Stimulated activated naive B cell treated with anti-CD40 and anti-IgM and Interleukin-4, amounts not matched to agents 10 μg/mL and 1 μg/mL and 100 μg/mL, for 72 hours (primary cell): ENCODE results near the gene TASOR.
"Not testable (repeated sequence)": the region's sequence is repeated elsewhere in the genome, so short reads cannot be mapped to it uniquely, and the experiment has no call there.

Experiments used
- ATAC-seq, 2 donors: fragments of 150-1000 bp; cut with Tn5 transposase; replicated peaks; 2 replicates each; pipeline ENCODE4 v1.10.0; 2021; ENCODE audit warnings: moderate library complexity in 1 of 2
- DNase-seq: peaks from one replicate; pipeline ENCODE4 v3.0.0; 2021
- H3K27ac Mint-ChIP-seq: one replicate; pipeline ENCODE4 v1.8.0; 2022; ENCODE audit warnings: mild to moderate bottlenecking, mixed read lengths
- H3K27me3 Mint-ChIP-seq, 2 donors: one replicate each; pipeline ENCODE4 v1.8.0; 2022; ENCODE audit warnings: mixed read lengths in 2 of 2
- H3K36me3 Mint-ChIP-seq, 2 donors: one replicate each; pipeline ENCODE4 v1.8.0; 2022; ENCODE audit warnings: mixed read lengths in 2 of 2, mild to moderate bottlenecking in 1 of 2
- H3K4me1 Mint-ChIP-seq, 2 donors: one replicate each; pipeline ENCODE4 v1.8.0; 2022; ENCODE audit warnings: mixed read lengths in 2 of 2, mild to moderate bottlenecking in 1 of 2
- H3K4me3 Mint-ChIP-seq, 2 donors: one replicate each; pipeline ENCODE4 v1.8.0; 2022; ENCODE audit warnings: mild to moderate bottlenecking in 2 of 2, mixed read lengths in 2 of 2, moderate library complexity in 1 of 2
- H3K9me3 Mint-ChIP-seq, 2 donors: one replicate each; pipeline ENCODE4 v1.8.0; 2022; ENCODE audit warnings: mixed read lengths in 2 of 2, mild to moderate bottlenecking in 1 of 2

The TASOR gene

DNA sequence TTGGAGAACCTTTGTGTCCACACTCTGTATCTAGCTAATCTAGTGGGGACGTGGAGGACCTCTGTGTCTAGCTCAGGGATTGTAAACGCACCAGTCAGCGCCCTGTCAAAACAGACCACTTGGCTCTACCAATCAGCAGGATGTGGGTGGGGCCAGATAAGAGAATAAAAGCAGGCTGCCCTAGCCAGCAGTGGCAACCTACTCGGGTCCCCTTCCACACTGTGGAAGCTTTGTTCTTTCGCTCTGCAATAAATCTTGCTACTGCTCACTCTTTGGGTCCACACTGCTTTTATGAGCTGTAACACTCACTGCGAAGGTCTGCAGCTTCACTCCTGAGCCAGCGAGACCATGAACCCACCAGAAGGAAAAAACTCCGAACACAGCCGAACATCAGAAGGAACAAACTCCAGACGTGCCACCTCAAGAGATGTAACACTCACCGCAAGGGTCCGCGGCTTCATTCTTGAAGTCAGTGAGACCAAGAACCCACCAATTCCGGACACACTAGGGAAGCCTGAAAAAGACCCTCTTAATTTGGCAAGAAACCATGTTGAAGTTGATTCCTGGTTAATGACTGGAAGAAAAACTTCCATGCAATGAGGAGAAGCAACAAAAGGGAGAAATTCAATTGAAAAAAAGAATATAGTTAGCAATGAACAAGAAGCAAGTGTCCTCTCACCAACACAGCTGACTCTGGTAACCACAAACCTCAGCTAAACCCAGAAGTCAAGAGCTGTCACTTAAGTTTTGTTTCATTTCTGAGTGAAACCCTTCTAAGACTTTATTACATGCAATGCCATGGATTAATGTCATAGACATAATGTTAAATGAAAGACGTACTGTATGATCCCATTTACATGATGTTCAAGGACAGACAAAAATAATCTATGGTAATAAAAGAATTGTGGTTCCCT lies 9.7 kb upstream of the TASOR start:
- peaks cover 21 to 56% of the 10 kb centered on the region in 2 donors for H3K4me1 Mint-ChIP-seq
- H3K9me3 Mint-ChIP-seq, H3K27me3 Mint-ChIP-seq, DNase-seq, H3K36me3 Mint-ChIP-seq, H3K27ac Mint-ChIP-seq: not testable (repeated sequence)
- ATAC-seq = peak; percentile 57 to 64
- H3K4me3 Mint-ChIP-seq = peak overlapping the region; percentile 17 to 19

DNA sequence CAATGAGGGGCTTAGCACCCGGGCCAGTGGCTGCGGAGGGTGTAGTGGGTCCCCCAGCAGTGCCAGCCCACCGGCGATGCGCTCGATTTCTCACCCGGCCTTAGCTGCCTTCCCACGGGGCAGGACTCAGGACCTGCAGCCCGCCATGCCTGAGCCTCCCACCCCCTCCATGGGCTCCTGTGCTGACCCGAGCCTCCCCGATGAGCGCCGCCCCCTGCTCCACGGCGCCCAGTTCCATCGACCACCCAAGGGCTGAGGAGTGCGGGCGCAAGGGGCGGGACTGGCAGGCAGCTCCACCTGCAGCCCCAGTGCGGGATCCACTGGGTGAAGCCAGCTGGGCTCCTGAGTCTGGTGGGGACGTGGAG lies 8.9 kb upstream of the TASOR start:
- not testable (repeated sequence) for H3K27ac Mint-ChIP-seq, H3K9me3 Mint-ChIP-seq, H3K4me3 Mint-ChIP-seq, DNase-seq, H3K27me3 Mint-ChIP-seq, H3K36me3 Mint-ChIP-seq, ATAC-seq
- H3K4me1 Mint-ChIP-seq = peaks cover 21 to 61% of the 10 kb centered on the region in 2 donors

DNA sequence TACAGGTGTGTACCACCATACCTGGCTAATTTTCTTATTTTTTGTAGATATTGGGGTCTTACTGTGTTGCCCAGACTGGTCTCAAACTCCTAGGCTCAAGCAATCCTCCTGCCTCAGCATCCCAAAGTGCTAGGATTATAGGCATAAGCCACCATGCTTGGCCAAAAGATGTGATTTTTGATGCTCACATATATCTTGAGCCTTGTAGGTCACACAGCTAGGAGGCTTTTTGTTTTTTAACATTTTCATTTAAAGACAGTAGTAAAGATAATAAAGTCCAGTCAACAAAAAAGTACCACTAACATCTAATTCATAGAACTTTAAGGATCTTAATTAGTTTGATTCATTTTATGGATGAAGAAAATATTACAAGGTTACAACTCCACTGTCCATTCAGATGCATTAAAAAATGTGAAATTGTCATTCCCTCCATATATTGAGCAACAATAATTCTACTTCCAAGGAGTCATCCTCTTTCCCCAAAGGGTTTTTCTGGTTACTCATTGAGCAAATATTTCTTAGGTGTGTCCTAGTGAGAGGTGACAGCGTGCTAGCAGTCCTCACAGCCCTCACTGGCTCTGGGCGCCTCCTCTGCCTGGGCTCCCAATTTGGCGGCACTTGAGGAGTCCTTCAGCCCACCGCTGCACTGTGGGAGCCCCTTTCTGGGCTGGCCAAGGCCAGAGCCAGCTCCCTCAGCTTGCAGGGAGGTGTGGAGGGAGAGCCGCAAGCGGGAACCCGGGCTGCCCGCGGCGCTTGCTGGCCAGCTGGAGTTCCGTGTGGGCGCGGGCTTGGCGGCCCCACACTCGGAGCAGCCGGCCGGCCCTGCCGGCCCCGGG lies 8.3 kb upstream of the TASOR start:
- H3K27me3 Mint-ChIP-seq = no peaks in the 10 kb centered on the region
- H3K4me3 Mint-ChIP-seq = no peak overlapping the region
- H3K4me1 Mint-ChIP-seq = peaks cover 21 to 56% of the 10 kb centered on the region in 2 donors
- H3K27ac Mint-ChIP-seq = no peak overlapping the region
- H3K36me3 Mint-ChIP-seq = no peaks in the 10 kb centered on the region
- no peak for DNase-seq
- no peak for ATAC-seq
- H3K9me3 Mint-ChIP-seq = no peaks in the 10 kb centered on the region

DNA sequence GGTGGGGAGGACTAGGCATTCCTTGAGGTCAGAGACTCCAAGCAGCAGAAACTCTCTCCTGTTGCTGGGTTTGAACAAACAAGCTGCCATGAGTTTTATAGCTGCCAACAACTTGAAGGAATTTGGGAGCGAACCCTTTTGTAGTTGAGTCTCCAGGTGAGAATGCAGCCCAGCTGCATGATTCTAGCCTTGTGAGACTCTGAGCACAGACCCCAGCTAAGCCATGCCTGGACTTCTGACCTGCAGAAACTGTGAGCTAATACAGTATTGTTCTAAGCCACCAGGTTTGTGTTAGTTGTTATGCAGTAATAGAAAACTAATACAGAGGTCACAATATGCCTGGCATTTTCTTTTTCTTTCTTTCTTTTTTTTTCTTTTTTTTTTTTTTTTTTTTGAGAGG lies 6.2 kb upstream of the TASOR start:
- H3K36me3 Mint-ChIP-seq = peaks cover under 1 to 2% of the 10 kb centered on the region in 2 donors
- no peak for ATAC-seq

DNA sequence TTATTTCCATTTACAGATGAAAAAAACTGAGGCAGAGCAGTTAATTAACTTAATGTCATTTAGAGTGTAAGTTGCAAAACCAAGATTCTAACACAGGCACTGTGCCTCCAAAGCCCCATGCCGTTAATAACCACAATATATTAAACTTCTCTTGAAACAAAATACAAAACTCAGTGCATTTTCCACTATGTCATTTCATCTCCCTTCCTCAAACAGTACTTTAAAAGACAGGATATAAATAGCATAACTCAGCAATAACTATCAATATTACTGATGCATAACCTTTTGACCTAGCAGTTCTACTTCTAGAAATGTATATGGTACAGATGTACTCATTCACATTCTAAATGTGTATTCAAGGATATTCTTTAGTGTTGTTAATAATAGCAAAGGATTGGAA lies 5.1 kb upstream of the TASOR start:
- Mint-ChIP-seq H3K9me3 (no peaks in the 10 kb centered on the region), H3K27me3 (no peaks in the 10 kb centered on the region), H3K27ac (peak overlapping the region; percentile 71), H3K4me1 (peaks cover 8 to 33% of the 10 kb centered on the region in 2 donors), H3K4me3 (peak overlapping the region; percentile 56 to 69), H3K36me3 (peaks cover 4 to 7% of the 10 kb centered on the region in 2 donors)
- DNase-seq = no peak
- peak; percentile 88 to 90 for ATAC-seq

More for the DNA sequence above, 6.2 kb upstream of the TASOR start:
- Mint-ChIP-seq H3K27ac (no peak overlapping the region), H3K4me3 (no peak overlapping the region), H3K27me3 (no peaks in the 10 kb centered on the region), H3K9me3 (no peaks in the 10 kb centered on the region), H3K4me1 (peaks cover 15 to 39% of the 10 kb centered on the region in 2 donors)
- DNase-seq = no peak

DNA sequence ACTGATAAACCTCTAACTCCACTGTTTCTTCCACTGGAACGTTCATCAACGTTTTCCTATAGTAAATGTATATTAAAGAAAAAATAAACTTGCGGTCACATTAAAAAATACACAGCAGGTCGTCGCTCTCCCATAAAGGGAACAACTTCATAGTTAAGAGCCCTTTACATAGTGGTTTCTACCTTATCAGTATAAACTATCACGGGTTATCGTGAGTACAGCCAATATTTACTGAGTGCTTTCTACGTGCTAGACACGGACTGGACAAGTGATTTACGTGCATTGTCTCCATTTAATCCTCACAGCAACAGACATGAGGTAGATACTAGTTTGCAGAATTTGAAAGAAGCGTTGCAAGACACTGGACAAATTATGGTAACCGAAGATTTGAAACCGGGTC lies 964 bp upstream of the TASOR start:
- DNase-seq (no peak), ATAC-seq (no peak)
- no peaks in the 10 kb centered on the region for H3K27me3 Mint-ChIP-seq
- peaks cover 1 to 3% of the 10 kb centered on the region in 2 donors for H3K9me3 Mint-ChIP-seq
- no peak overlapping the region for H3K27ac Mint-ChIP-seq
- no peak overlapping the region for H3K4me3 Mint-ChIP-seq
- H3K4me1 Mint-ChIP-seq = peaks cover 5 to 35% of the 10 kb centered on the region in 2 donors
- peaks cover 20 to 29% of the 10 kb centered on the region in 2 donors for H3K36me3 Mint-ChIP-seq

DNA sequence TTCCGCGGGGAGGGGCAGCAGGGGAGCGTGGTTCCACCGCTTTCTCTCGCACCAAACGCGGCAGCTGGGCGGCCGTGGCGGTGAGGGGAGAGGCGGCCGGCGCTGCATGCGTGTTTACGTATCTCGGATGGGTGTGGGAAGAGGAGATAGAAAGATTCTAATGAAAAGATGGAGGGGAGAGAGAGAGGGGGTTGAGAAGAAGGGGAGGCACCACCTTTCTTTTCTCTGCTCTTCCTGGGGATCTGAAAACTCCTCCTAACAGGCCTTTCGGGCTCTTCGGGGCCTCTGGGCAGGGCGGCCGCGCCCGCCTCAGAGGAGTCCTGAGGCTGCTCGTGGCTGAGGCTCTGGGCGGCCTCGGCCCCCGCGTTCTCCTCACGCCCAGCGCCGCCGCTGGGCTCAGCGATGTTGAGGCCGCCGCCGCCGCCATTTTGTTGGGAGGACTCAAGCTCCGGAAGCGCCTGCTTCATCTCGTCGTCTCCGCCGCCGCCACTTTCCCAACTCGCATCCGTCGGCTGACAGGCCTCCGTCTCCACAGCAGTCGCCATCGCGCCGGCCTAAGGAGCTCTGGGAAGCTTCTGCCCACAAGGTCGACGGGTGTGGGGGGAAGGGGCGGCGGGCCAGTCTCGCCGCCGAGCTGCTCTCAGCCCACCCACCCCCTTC lies 473 bp downstream of the TASOR start:
- Mint-ChIP-seq H3K27me3 (no peaks in the 10 kb centered on the region), H3K36me3 (peaks cover 30 to 39% of the 10 kb centered on the region in 2 donors), H3K9me3 (peaks cover 1 to 3% of the 10 kb centered on the region in 2 donors), H3K4me1 (peaks cover 6 to 35% of the 10 kb centered on the region in 2 donors), H3K4me3 (peak overlapping the region; percentile 92 to 99), H3K27ac (peak overlapping the region; percentile 99)
- DNase-seq = peak; percentile 71
- ATAC-seq = peak; percentile 79 to 81

DNA sequence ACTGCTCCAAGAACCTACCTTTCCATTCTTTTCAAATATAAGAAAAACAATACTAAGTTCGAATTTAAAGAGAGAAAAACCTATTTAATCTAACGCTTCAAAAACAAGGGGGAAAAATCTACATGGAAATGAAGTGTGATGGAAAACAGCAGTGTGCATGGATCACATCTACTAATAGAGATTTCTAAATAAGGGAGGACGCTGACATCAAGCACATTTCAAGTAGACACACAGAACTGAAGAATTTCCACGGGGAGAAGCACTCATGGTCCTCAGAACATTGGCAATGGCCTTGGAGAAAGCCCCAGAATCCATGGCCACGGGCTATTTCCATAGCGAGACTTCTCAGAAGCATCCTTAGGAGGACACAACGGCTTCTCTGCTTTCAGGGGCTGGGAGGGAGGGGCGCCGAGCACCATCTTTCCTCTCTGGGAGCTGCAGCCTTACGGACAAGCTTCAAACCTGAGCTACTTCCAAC lies 1.0 kb downstream of the TASOR start:
- peaks cover 32 to 44% of the 10 kb centered on the region in 2 donors for H3K36me3 Mint-ChIP-seq
- H3K4me3 Mint-ChIP-seq = peak overlapping the region; percentile 92 to 99
- DNase-seq (no peak), ATAC-seq (no peak)
- no peaks in the 10 kb centered on the region for H3K27me3 Mint-ChIP-seq
- H3K9me3 Mint-ChIP-seq = peaks cover 1 to 3% of the 10 kb centered on the region in 2 donors
- peaks cover 9 to 36% of the 10 kb centered on the region in 2 donors for H3K4me1 Mint-ChIP-seq
- H3K27ac Mint-ChIP-seq = peak overlapping the region; percentile 99

DNA sequence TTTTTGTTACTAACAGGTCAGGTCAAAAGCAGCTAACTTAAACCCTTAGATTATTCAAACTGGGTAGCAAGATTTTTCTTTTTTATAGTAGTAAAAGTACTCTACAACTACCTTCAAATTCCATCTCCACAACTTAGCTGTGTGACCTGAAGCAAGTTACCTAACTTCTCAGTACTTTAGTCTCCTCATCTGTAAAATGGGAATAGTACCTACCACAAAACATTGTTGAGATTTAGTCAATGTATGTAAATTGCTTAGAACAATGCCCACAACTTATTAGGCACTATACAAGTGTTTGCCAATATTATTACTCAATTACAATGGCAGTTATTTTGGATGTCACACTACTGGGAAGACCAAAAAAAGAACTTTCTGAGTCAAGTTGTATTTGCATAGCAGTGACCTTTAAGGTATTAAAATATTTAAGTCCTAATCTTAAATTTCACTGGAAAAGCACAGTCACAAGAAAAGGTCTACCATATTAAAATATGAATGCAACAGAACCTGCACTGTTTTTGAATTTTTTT lies 2.9 kb downstream of the TASOR start:
- H3K36me3 Mint-ChIP-seq = peaks cover 36 to 47% of the 10 kb centered on the region in 2 donors
- no peak for ATAC-seq

DNA sequence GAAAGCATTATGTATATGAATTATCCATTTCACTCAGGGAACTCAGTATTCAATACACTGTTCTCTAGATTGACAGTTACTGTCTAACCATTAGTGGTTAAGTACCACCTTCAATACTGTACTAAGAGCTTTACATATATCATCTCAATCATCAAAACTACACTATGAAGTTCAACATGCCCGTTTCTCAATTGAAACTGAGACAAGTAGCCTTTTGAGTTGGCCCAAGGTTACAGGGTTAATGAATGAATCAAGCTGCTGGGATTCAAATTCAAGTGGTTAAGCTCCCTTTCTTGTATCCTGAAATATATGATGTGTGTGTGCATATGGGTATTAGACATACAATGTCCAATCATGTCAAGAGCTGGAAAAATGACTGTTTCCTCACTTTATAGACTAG lies 5.8 kb downstream of the TASOR start:
- Mint-ChIP-seq H3K27ac (no peak overlapping the region), H3K9me3 (peaks cover 1 to 3% of the 10 kb centered on the region in 2 donors), H3K4me1 (peaks cover 9 to 39% of the 10 kb centered on the region in 2 donors), H3K27me3 (no peaks in the 10 kb centered on the region), H3K4me3 (no peak overlapping the region), H3K36me3 (peaks cover 40 to 44% of the 10 kb centered on the region in 2 donors)
- ATAC-seq = peak in 1 of 2 donors; percentile 22
- no peak for DNase-seq

More for the DNA sequence above, 2.9 kb downstream of the TASOR start:
- no peaks in the 10 kb centered on the region for H3K27me3 Mint-ChIP-seq
- H3K27ac Mint-ChIP-seq = peak overlapping the region; percentile 47
- DNase-seq = no peak
- H3K4me1 Mint-ChIP-seq = peaks cover 9 to 42% of the 10 kb centered on the region in 2 donors
- peak overlapping the region; percentile 21 to 39 for H3K4me3 Mint-ChIP-seq
- H3K9me3 Mint-ChIP-seq = peaks cover 1 to 3% of the 10 kb centered on the region in 2 donors

DNA sequence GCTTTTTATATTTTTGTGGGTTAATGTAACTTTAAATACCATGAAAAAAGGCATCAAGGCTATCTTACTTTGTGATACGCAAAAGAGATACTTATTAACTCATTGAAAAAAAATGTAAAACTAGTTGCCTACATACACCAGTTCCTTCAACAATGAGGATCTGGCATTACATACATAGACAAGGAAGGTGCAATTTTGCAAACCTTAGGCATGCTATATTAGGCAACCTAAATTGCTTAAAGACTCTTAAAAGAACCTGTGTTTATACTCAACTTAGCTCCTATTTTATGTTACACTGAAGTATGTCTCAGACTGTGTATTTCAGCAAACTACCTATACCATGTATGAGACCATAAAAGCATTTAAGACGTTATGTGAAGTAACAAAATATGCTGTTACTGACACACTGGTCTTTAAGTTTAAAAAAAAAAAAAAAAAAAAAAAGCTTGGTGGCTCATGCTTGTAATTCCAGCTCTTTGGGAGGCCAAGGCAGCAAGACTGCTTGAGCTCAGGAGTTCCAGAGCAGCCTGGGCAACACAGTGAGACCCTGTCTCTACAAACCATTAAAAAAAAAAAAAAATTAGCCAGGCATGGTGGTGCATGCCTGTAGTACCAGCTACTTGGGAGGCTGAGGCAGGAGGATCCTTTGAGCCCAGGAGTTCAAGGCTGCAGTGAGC lies 9.1 kb downstream of the TASOR start:
- no peak overlapping the region for H3K27ac Mint-ChIP-seq
- peaks cover 7 to 26% of the 10 kb centered on the region in 2 donors for H3K4me1 Mint-ChIP-seq
- no peaks in the 10 kb centered on the region for H3K9me3 Mint-ChIP-seq
- ATAC-seq (no peak), DNase-seq (no peak)
- H3K4me3 Mint-ChIP-seq = no peak overlapping the region
- peaks cover 35 to 43% of the 10 kb centered on the region in 2 donors for H3K36me3 Mint-ChIP-seq
- no peaks in the 10 kb centered on the region for H3K27me3 Mint-ChIP-seq

DNA sequence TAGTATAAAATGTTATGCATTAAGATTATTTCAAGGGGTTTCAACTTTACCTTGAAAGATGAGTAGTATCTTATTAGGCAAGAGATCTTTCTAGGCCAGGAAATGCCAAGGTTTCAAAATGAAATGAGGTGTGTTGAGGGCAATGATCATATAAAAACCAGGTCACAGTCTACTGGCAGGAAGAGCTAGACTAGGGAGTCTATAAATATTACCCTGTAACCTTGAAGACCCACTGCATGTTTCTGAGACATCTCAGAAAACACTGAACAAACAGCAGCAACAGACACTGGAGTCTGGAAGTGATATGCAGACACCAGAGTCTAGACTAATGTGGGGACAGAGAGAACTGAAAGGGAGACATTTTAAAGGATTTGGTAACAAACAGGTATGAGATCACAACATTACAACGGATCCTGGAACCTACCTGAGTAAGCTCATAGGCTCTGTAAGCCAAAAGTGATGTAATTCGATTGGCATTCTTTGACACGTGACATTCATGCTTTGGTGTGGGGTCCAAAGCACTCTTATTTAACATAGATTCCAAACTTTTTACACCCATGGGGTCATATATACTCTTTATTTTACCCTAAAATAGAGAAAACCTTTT lies 15.0 kb downstream of the TASOR start:
- no peaks in the 10 kb centered on the region for H3K27me3 Mint-ChIP-seq
- DNase-seq = no peak
- H3K36me3 Mint-ChIP-seq = peaks cover 30 to 47% of the 10 kb centered on the region in 2 donors
- no peak for ATAC-seq
- H3K4me3 Mint-ChIP-seq = no peak overlapping the region
- H3K27ac Mint-ChIP-seq = no peak overlapping the region
- H3K9me3 Mint-ChIP-seq = no peaks in the 10 kb centered on the region
- H3K4me1 Mint-ChIP-seq = peaks cover 2 to 7% of the 10 kb centered on the region in 2 donors

DNA sequence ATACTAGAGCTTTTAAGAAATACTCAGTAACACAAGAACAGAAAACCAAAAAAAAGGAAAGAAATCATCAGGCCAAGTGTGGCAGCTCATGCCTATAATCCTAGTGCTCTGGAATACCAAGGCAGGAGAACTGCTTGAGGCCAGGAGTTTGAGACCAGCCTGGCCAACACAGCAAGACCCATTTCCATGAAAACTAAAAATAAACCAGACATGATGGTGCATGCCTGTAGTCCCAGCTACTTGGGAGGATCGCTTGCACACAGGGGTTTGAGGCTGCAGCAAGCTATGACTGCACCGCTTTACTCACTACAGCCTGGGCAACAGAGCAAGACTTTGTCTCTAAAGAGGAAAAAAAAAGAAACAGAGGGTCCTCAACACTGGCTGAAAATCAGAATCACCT lies 18.2 kb downstream of the TASOR start:
- DNase-seq (no peak), ATAC-seq (no peak)
- peak overlapping the region; percentile 14 for H3K27ac Mint-ChIP-seq
- H3K9me3 Mint-ChIP-seq = no peaks in the 10 kb centered on the region
- peaks cover 27 to 46% of the 10 kb centered on the region in 2 donors for H3K36me3 Mint-ChIP-seq
- no peak overlapping the region for H3K4me3 Mint-ChIP-seq
- peaks cover 2 to 7% of the 10 kb centered on the region in 2 donors for H3K4me1 Mint-ChIP-seq
- H3K27me3 Mint-ChIP-seq = no peaks in the 10 kb centered on the region
